ENCODE measurements around the gene LARGE1. TPM values are rescaled to one million over a fixed set of nuclear protein-coding genes. Genes with fewer than 3 reads are reported as not detected.
"Not testable (repeated sequence)": the region's sequence is repeated elsewhere in the genome, so short reads cannot be mapped to it uniquely, and the experiment has no call there.

The LARGE1 gene
- total and polyA plus RNA-seq, 2 of the 8 experiments (the other 6 are each of a cell fraction or from before 2014, with no cell fraction given) = 43.7 to 83.0 TPM

DNA sequence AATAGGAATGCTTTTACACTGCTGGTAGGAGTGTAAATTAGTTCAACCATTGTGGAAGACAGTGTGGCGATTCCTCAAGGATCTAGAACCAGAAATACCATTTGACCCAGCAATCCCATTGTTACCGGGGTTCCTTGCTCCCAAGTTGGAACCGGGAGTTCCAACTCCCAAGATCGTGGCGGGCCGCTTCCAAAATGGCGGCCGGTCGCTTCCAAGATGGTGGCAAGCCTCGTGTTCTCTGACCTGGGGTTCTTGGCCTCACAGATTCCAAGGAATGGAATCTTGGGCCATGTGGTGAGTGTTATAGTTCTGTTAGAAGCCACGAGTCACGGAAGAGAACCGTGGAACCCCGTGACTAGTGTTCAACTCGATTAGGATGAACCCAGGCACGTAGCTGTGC lies 62.5 kb downstream of the LARGE1 start:
- DNase-seq (ENCODE audit: low read depth in 1 of 2, low spot score in 2 of 2); H3K4ac ChIP-seq (replicated peaks; ENCODE audit: insufficient read length, low read depth, low read length); H3K18ac ChIP-seq (ENCODE audit: extremely low read depth, low read length); H2BK12ac ChIP-seq (ENCODE audit: low read depth, low read length); H3K23me2 ChIP-seq (ENCODE audit: low read depth, low read length); FAIRE-seq; H3K23ac ChIP-seq (ENCODE audit: insufficient read length); H4K5ac ChIP-seq (ENCODE audit: insufficient read length, low read depth, low read length); H3K4me2 ChIP-seq (ENCODE audit: insufficient read depth in 1 of 2, low read depth in 2 of 2, low read length in 2 of 2); H3K4me3 ChIP-seq (ENCODE audit: extremely low read depth in 1 of 4, insufficient read depth in 2 of 4, low read depth in 3 of 4, low read length in 4 of 4); H3K9ac ChIP-seq (replicated peaks in 1 of 4; ENCODE audit: extremely low read depth in 1 of 4, low read depth in 3 of 4, low read length in 3 of 4); H2AK5ac ChIP-seq (ENCODE audit: low read depth, low read length); H2BK20ac ChIP-seq (ENCODE audit: low read length); H3K56ac ChIP-seq (replicated peaks; ENCODE audit: insufficient read length, low read depth, low read length); H4K91ac ChIP-seq (replicated peaks; ENCODE audit: insufficient read length, low read length); H4K8ac ChIP-seq (ENCODE audit: extremely low read depth, insufficient read depth, low read length); H3K27me3 ChIP-seq (replicated peaks in 1 of 4; ENCODE audit: control insufficient read depth in 3 of 4, extremely low read depth in 1 of 4, insufficient read depth in 3 of 4, low read length in 3 of 4); H2AFZ ChIP-seq (ENCODE audit: low read length); H2BK15ac ChIP-seq (ENCODE audit: low read length); H3K14ac ChIP-seq (ENCODE audit: insufficient read length); H3K36me3 ChIP-seq (ENCODE audit: control insufficient read depth in 2 of 4, insufficient read depth in 4 of 4, low read length in 3 of 4); H3K9me3 ChIP-seq (ENCODE audit: insufficient read depth in 2 of 2, low read depth in 1 of 2, low read length in 1 of 2); H3K27ac ChIP-seq (ENCODE audit: low read depth, low read length); H2BK5ac ChIP-seq (ENCODE audit: low read depth, low read length); H2BK120ac ChIP-seq (replicated peaks; ENCODE audit: low read depth, low read length): not testable (repeated sequence)
- H3K79me1 ChIP-seq (ENCODE audit: low read depth, low read length) = peaks cover 14% of the 10 kb centered on the region
- peaks cover 9 to 23% (median 18%) of the 10 kb centered on the region in 4 experiments for H3K4me1 ChIP-seq (replicated peaks in 1 of 4; ENCODE audit: control insufficient read depth in 3 of 4, insufficient read depth in 4 of 4, low read length in 3 of 4)
- WGBS, 2 experiments (ENCODE audit: extremely low coverage in 1 of 2, insufficient coverage in 1 of 2, insufficient read length in 1 of 2, insufficient replicate concordance in 2 of 2, low coverage in 1 of 2, low lambda C conversion rate in 2 of 2, missing lambda C conversion rate in 1 of 2) = 93% methylated on average over 16 of the region's 16 CpGs; no CpG with 5 or more reads in 1 of the 2 experiments
- H3K79me2 ChIP-seq (ENCODE audit: control insufficient read depth in 1 of 2, insufficient read depth in 2 of 2, low read length in 2 of 2) = peaks cover 12 to 97% of the 10 kb centered on the region in 2 experiments
- TF ChIP-seq YY1 (IDR thresholded peaks at IDR 0.05; ENCODE audit: low read depth, low read length) = peak; percentile 51; the same call in 1 of the 2 replicates
- H4K20me1 ChIP-seq (replicated peaks in 1 of 2; ENCODE audit: control insufficient read depth in 1 of 2, insufficient read depth in 2 of 2, low read length in 2 of 2) = peaks cover 10 to 12% of the 10 kb centered on the region in 2 experiments
- ChIA-PET CTCF (ENCODE audit: partially characterized antibody) (interaction anchor here (0.5 kb wide), 1 partner anchor 1861 kb away, joined by 3 read pairs; no protein-coding TSS in a partner anchor), POLR2A (ENCODE audit: partially characterized antibody) (interaction anchor here (0.6 kb wide), 1 partner anchor 195 kb away, joined by 3 read pairs; no protein-coding TSS in a partner anchor)
